Epithelial cell of proximal tubule (primary cell): ENCODE results near the gene PCSK5. TPM values are rescaled to one million over a fixed set of nuclear protein-coding genes. Genes with fewer than 3 reads are reported as not detected.

Source experiments
- DNase-seq: peaks from one replicate; pipeline ENCODE4 v3.0.0-alpha.2; 2011; ENCODE audit warnings: low read depth
- H3K4me3 ChIP-seq: 2 replicates; pipeline ENCODE4 v1.5.1; 2011; ENCODE audit warnings: low read depth, mild to moderate bottlenecking, low read length
- total RNA-seq: library from RNA; depleted of rRNA; stranded (reverse); fragments of >200 nt; gene quantifications from 2 replicates; pipeline ENCODE4 v1.2.3, GENCODE V29; 2015
- TF ChIP-seq, protein P1 (sequence below): conservative IDR thresholded peaks from 2 replicates; pipeline ENCODE4 v1.5.1; 2012; ENCODE audit warnings: low read depth, mild to moderate bottlenecking, low read length

Gene PCSK5
- total RNA-seq, 1 donor from 2014 or later = 23.2 TPM

DNA sequence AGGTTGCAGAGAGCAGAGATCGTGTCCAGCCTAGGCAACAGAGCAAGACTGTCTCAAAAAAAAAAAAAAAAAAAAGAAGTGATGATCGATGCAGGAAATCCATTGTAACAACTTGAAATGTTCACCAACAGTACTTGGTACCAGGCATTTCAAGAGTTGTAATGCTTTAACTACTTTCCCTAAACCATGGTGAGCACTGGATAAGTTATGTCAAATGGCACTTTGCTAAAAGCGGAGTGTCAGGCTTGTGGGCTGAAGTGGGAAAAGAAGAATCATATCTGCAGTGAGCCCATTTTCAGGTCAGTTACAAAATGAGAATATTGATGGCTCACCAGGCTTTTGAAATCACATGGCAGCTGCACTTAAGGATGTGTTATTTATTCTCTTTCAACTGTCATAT lies 301.5 kb downstream of the PCSK5 start:
- DNase-seq = no peak
- TF ChIP-seq, protein P1, sequence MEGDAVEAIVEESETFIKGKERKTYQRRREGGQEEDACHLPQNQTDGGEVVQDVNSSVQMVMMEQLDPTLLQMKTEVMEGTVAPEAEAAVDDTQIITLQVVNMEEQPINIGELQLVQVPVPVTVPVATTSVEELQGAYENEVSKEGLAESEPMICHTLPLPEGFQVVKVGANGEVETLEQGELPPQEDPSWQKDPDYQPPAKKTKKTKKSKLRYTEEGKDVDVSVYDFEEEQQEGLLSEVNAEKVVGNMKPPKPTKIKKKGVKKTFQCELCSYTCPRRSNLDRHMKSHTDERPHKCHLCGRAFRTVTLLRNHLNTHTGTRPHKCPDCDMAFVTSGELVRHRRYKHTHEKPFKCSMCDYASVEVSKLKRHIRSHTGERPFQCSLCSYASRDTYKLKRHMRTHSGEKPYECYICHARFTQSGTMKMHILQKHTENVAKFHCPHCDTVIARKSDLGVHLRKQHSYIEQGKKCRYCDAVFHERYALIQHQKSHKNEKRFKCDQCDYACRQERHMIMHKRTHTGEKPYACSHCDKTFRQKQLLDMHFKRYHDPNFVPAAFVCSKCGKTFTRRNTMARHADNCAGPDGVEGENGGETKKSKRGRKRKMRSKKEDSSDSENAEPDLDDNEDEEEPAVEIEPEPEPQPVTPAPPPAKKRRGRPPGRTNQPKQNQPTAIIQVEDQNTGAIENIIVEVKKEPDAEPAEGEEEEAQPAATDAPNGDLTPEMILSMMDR = no peak
- H3K4me3 ChIP-seq = no peak overlapping the region

GRCh38 chr9:76194896-76195295 lies 304.4 kb downstream of the PCSK5 start:
- no peak for DNase-seq
- TF ChIP-seq, protein P1 = no peak

GRCh38 chr9:76198336-76198735 lies 307.9 kb downstream of the PCSK5 start:
- TF ChIP-seq, protein P1 = no peak
- H3K4me3 ChIP-seq = no peak overlapping the region
- DNase-seq = no peak

More at GRCh38 chr9:76194896-76195295, 304.4 kb downstream of the PCSK5 start:
- H3K4me3 ChIP-seq = no peak overlapping the region

DNA sequence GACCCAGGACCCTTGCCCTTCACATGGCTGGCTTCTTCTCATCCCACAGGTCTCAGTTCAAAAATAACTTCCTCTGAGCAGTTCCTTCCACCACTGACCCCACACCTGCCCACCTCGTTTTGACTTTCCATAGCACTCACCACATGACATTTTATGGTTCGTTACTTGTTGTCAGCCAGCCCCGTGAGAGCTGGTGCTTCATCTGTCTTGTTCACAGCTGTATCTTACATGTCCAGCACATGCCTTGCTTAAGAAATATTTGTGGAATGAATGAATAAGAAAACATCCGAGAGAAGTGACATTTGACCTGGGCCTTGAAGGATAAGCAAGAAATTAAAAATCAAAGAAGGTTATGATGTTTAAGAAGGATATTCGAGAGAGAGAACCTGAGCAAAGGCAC lies 309.8 kb downstream of the PCSK5 start:
- TF ChIP-seq, protein P1 = no peak
- no peak for DNase-seq
- H3K4me3 ChIP-seq = no peak overlapping the region

DNA sequence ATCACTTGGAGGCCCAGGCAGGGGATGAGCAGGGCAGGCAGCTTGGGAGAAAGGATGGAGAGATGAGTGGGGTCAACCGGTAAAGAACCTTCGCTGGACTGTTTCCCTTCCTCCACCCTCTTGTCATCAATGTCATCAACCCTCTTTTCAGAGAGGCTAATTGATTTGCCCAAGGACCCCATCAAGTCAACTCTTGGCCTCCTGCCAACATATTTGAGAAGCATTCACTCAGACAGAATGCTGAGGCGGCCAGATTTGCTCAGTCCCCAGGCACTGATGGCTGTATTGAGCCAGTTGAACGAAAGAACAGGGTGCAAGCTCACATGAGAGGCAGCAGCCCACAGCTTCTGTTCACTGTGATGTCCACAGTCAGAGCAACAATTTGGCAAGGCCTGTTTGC lies 310.3 kb downstream of the PCSK5 start:
- no peak for DNase-seq
- TF ChIP-seq, protein P1 = no peak
- H3K4me3 ChIP-seq = no peak overlapping the region

GRCh38 chr9:76203373-76203772 lies 312.9 kb downstream of the PCSK5 start:
- no peak for DNase-seq
- TF ChIP-seq, protein P1 = no peak
- no peak overlapping the region for H3K4me3 ChIP-seq

- no peak overlapping the region for H3K4me3 ChIP-seq
- TF ChIP-seq, protein P1 = no peak
- peak; percentile 4 for DNase-seq
Observed at GRCh38 chr9:76206821-76207220, 316.3 kb downstream of the PCSK5 start.
